Endothelial cell of umbilical vein (primary cell): ENCODE results near the gene ATP8A1. TPM values are rescaled to one million over a fixed set of nuclear protein-coding genes. Genes with fewer than 3 reads are reported as not detected.

Experiments used
- BruUV-seq: library from RNA; stranded (reverse); fragments of 400-500 nt; replicated peaks from 2 replicates; lab custom pipeline; 2021; lab: Mats Ljungman, UMichigan
- CTCF ChIA-PET: fragments of 300-600, 350-600 bp; sonication (Branson Sonifier 250); formaldehyde crosslinking; loops from one replicate; lab custom pipeline; 2021; ENCODE audit warnings: antibody characterized with exemption, inconsistent platforms; lab: Charles Lee
- POLR2A ChIA-PET: fragments of 300-600, 350-600 bp; sonication (Branson Sonifier 250); formaldehyde crosslinking; loops from one replicate; lab custom pipeline; 2021; ENCODE audit warnings: antibody characterized with exemption, inconsistent platforms; lab: Charles Lee
- DNase-seq: peaks from one replicate; pipeline ENCODE4 v3.0.0-alpha.2; 2011; ENCODE audit warnings: low read depth, low spot score
- FAIRE-seq: peaks from 2 replicates; lab custom pipeline; 2011; peaks lifted over from hg19 to GRCh38; lab: Jason Lieb, UNC
- H2AFZ ChIP-seq: 2 replicates; pipeline ENCODE4 v1.6.0; 2012; ENCODE audit warnings: low read depth, low read length, control low read depth, inconsistent platforms
- H3K27ac ChIP-seq: 2 replicates; pipeline ENCODE4 v1.5.1; 2011; ENCODE audit warnings: low read depth, mild to moderate bottlenecking, control low read depth, low read length, moderate library complexity; ENCODE audit not compliant: insufficient read depth
- H3K27me3 ChIP-seq, 2 experiments: 2 replicates each; pipeline versions ENCODE4 v1.6.0 to v1.6.1; 2011; ENCODE audit warnings: low read length in 2 of 2, mixed read lengths in 1 of 2; ENCODE audit not compliant: control insufficient read depth in 2 of 2, insufficient read depth in 2 of 2
- H3K36me3 ChIP-seq, 2 experiments: 2 replicates in 1 of 2; 3 replicates in 1 of 2; pipeline ENCODE4 v1.5.1; 2011; ENCODE audit warnings: low read length in 2 of 2, mild to moderate bottlenecking in 1 of 2, moderate library complexity in 1 of 2; ENCODE audit not compliant: control insufficient read depth in 2 of 2, insufficient read depth in 2 of 2; ENCODE audit errors: extremely low read depth in 1 of 2
- H3K4me1 ChIP-seq: 3 replicates; pipeline ENCODE4 v1.5.1; 2011; ENCODE audit warnings: mild to moderate bottlenecking, low read length; ENCODE audit not compliant: control insufficient read depth, insufficient read depth; ENCODE audit errors: extremely low read depth
- H3K4me2 ChIP-seq: 2 replicates; pipeline ENCODE4 v1.6.1; 2011; ENCODE audit warnings: low read length, control low read depth, mixed read lengths; ENCODE audit not compliant: insufficient read depth
- H3K4me3 ChIP-seq, 3 experiments: fragments of 200-600 bp in 1 of 3; sonication (generic), shearing (Covaris generic) in 1 of 3; replicated peaks in 1 of 3; 2 replicates each; pipeline ENCODE4 v1.5.1; 2011 to 2016; ENCODE audit warnings: control low read depth in 3 of 3, low read length in 3 of 3, mild to moderate bottlenecking in 2 of 3, inconsistent platforms in 1 of 3, low read depth in 1 of 3, moderate library complexity in 1 of 3; ENCODE audit not compliant: insufficient read depth in 1 of 3
- H3K79me2 ChIP-seq: 2 replicates; pipeline ENCODE4 v1.6.0; 2012; ENCODE audit warnings: low read length, inconsistent platforms; ENCODE audit not compliant: control insufficient read depth, insufficient read depth
- H3K9ac ChIP-seq: replicated peaks from 2 replicates; pipeline ENCODE3; 2011; ENCODE audit warnings: low read length, control low read depth; ENCODE audit not compliant: insufficient read depth; ENCODE audit errors: extremely low read depth
- H3K9me1 ChIP-seq: replicated peaks from 3 replicates; pipeline ENCODE4 v1.6.0; 2011; ENCODE audit warnings: mild to moderate bottlenecking, low read length; ENCODE audit not compliant: control insufficient read depth, insufficient read depth; ENCODE audit errors: extremely low read depth
- H3K9me3 ChIP-seq: replicated peaks from 2 replicates; pipeline ENCODE4 v1.5.1; 2012; ENCODE audit warnings: low read length, inconsistent platforms; ENCODE audit not compliant: control insufficient read depth, insufficient read depth
- H4K20me1 ChIP-seq: replicated peaks from 2 replicates; pipeline ENCODE3; 2011; ENCODE audit warnings: mild to moderate bottlenecking, low read length; ENCODE audit not compliant: control insufficient read depth, insufficient read depth; ENCODE audit errors: extremely low read depth
- CTCF ChIP-seq, 2 donors: IDR thresholded peaks; 1 replicate in 1 of 2; 2 replicates in 1 of 2; pipeline ENCODE4 v1.5.1; 2011; ENCODE audit warnings: low read length in 2 of 2, mild to moderate bottlenecking in 2 of 2, moderate library complexity in 2 of 2, control low read depth in 1 of 2, inconsistent platforms in 1 of 2, low read depth in 1 of 2; ENCODE audit not compliant: insufficient read depth in 1 of 2; ENCODE audit errors: extremely low read depth in 1 of 2
- EZH2 ChIP-seq: IDR thresholded peaks from 2 replicates; pipeline ENCODE4 v1.6.1; 2012; ENCODE audit warnings: borderline replicate concordance, low read depth, mild to moderate bottlenecking, moderate library complexity, low read length, inconsistent platforms; ENCODE audit not compliant: severe bottlenecking
- FOS ChIP-seq: IDR thresholded peaks from 2 replicates; pipeline ENCODE4 v1.6.1; 2011; ENCODE audit warnings: mild to moderate bottlenecking, low read length, moderate library complexity, borderline replicate concordance; ENCODE audit not compliant: insufficient read depth
- GATA2 ChIP-seq: IDR thresholded peaks from 2 replicates; pipeline ENCODE4 v1.7.0; 2011; ENCODE audit warnings: low read depth, mild to moderate bottlenecking, moderate library complexity, mixed read lengths, low read length; ENCODE audit not compliant: insufficient read length, insufficient read depth
- JUN ChIP-seq: IDR thresholded peaks from 2 replicates; pipeline ENCODE4 v1.6.1; 2011; ENCODE audit warnings: borderline replicate concordance, low read depth; ENCODE audit not compliant: insufficient read length, insufficient read depth
- MAX ChIP-seq: IDR thresholded peaks from 2 replicates; pipeline ENCODE4 v1.6.1; 2011; ENCODE audit not compliant: insufficient read depth, insufficient read length
- MYC ChIP-seq: IDR thresholded peaks from one replicate; pipeline ENCODE4 v1.6.1; 2011; ENCODE audit warnings: mild to moderate bottlenecking, low read depth, low read length
- POLR2A ChIP-seq: IDR thresholded peaks from 2 replicates; pipeline ENCODE4 v1.6.1; 2012; ENCODE audit warnings: low read depth, mild to moderate bottlenecking, control low read depth, low read length
- POLR2AphosphoS5 ChIP-seq: IDR thresholded peaks from 2 replicates; pipeline ENCODE4 v1.6.1; 2012; ENCODE audit warnings: low read depth, mild to moderate bottlenecking, control low read depth, low read length, moderate library complexity; ENCODE audit not compliant: insufficient read depth
- dilution Hi-C: fragments of 300-500 bp; cut with MboI; formaldehyde crosslinking; loops from one replicate; pipeline ENCODE4 v1.15.0; 2019; ENCODE audit warnings: low sequenced_read_pairs; ENCODE audit not compliant: extremely low pct_ligation_motif_present
- intact Hi-C: fragments of 100-400 bp; cut with micrococcal nuclease; formaldehyde crosslinking; loops from one replicate; pipeline ENCODE4 v1.10.0; 2022
- polyA plus RNA-seq, 4 experiments: library from polyadenylated mRNA; depleted of rRNA in 3 of 4; stranded (reverse) in 3 of 4; unstranded in 1 of 4; fragments of >200 nt; gene quantifications; 2 replicates each; pipeline versions ENCODE4 v1.2.1 to v1.2.3, GENCODE V29; 2011 to 2012; ENCODE audit warnings: missing spikeins in 1 of 4
- total RNA-seq: library from RNA; stranded (reverse); gene quantifications from 2 replicates; pipeline ENCODE4 v1.2.3, GENCODE V29; 2021

The ATP8A1 gene
- total and polyA plus RNA-seq, 2 donors (not counting 3 experiments of a cell fraction or from before 2014, with no cell fraction given): 0.97 to 11.5 TPM

DNA sequence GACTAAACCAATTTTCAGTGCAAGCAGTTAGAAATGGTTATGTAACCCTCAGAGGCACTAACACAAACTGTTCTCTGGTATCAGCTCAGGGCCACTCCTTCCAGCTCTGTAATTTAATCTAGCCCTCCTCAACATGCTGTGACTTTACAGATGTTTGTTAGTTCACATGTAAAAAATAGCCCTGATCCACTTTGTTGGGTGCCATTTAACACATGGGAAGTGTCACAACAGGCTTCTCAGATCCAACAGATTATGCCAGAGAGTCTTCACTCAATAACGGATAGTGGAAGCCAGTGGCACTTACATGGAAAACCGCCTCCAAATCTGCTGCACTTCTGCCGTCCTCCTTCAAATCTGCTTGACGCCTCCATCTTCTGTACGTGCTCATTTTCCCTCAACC, 51.6 kb downstream of the ATP8A1 start:
- DNase-seq (no peak), FAIRE-seq (no peak)
- intact Hi-C loops (no loop called here), dilution Hi-C loops (no loop called here)
- Histone ChIP-seq H3K4me1 (no peaks in the 10 kb centered on the region), H3K4me2 (no peak overlapping the region), H3K27ac (no peak overlapping the region), H3K27me3 (no peaks in the 10 kb centered on the region), H3K79me2 (no peaks in the 10 kb centered on the region), H3K36me3 (no peaks in the 10 kb centered on the region), H3K4me3 (no peak overlapping the region), H4K20me1 (no peaks in the 10 kb centered on the region), H3K9ac (no peak overlapping the region), H3K9me1 (no peaks in the 10 kb centered on the region), H3K9me3 (no peaks in the 10 kb centered on the region), H2AFZ (no peak overlapping the region)
- ChIA-PET CTCF (no interaction called here), POLR2A (no interaction called here)
- no TSS peak for BruUV-seq
- TF ChIP-seq FOS (no peak), JUN (no peak), CTCF (IDR thresholded peaks at IDR 0.05; ENCODE audit: extremely low read depth in 1 of 2, insufficient read depth in 1 of 2, low read depth in 1 of 2, low read length in 2 of 2) (no peak), POLR2AphosphoS5 (no peak), EZH2 (no peak), MYC (no peak), GATA2 (no peak), POLR2A (no peak), MAX (no peak)
